Activated CD4-positive, alpha-beta T cell treated with anti-CD3 and anti-CD28 coated beads for 1 hour (primary cell): ENCODE results near the gene GHRHR.

Source experiments
- DNase-seq: peaks from one replicate; pipeline ENCODE4 v3.0.0-alpha.2; 2020

Gene GHRHR

DNA sequence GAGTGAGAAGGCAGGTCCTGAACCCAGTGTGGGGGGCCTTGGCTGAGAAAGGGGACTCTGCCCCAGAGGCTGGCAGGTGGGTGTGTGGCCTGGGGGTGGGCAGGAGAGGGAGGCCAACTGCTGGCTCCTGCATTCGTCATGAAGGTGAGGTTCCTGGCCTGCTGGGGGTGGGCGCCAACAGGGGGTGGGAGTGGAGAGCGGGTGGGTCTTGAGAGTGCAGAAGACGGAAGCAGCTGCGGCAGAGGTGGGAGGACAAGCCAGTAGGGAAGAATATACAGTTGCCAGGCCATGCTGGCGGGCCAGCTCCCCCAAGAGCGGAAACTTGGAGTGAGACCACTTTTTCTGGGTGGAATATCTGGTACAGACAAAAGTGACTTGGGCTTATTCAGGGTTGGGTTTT, 23.4 kb downstream of the GHRHR start:
- no peak for DNase-seq

GRCh38 chr7:30987936-30988335, 24.2 kb downstream of the GHRHR start:
- no peak for DNase-seq

- DNase-seq, result no peak
Observed at GRCh38 chr7:30988351-30989005, 24.7 kb downstream of the GHRHR start.

DNA sequence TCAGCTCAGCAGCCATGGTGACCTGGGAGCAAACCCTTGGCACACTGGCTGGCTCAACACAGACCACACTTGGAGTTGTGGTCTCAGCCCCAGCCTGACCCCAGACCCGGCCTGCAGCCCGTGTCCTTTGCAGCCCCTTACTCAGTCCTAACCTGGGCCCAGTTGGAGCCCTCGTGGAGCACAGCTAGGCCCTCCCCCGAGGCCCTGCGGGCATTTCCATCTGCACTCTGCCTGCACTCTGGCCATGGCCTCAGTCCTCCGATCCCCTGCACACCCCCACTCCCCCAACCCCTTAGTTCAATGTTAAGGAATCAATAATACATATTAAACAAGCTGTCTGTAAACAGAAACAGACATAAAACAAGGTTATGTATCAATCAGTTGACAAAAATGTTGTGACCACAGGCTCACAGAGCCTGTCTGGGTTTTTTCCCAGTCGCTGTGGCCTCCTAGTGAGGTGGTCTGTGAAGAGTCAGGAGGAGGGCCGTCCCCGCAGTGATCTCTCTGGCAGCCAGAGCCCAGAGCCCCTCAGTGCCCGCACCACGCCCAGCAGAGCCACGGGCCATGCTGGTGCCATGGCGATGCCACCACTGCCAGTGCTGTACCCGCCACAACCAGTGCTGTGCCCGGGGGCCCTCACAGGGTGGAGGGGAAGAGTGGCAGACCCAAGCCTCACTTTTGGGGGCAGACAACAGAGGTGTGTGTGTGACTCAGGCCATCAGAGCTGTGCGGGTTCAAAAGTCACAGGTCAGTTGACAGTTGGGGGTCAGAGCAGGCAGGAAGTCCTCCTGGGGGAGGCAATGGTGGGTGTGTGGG, 25.5 kb downstream of the GHRHR start:
- DNase-seq, result no peak

GRCh38 chr7:30989824-30990672, 26.3 kb downstream of the GHRHR start:
- no peak for DNase-seq

DNA sequence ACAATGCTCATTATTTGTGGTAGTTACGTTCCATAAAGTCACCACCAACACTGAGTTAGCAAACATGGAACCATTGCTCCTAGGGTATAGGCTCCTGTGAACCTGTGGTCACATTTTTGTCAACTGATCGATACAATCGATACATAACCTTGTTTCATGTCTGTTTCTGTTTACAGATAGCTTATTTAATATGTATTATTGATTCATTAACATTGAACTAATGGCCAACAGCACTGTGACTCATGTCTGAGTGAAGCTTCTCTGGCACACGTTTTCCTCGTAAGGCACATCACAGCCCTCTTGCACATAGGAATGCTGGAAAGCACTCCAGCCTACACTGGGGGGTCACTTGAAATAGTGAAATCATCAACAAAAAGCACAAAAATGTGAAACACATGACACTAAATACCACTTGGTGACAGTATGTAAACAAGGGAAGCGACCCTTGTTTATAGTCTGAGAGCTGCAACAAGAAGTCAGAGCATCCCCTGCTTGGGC, 27.0 kb downstream of the GHRHR start:
- DNase-seq, result no peak

DNA sequence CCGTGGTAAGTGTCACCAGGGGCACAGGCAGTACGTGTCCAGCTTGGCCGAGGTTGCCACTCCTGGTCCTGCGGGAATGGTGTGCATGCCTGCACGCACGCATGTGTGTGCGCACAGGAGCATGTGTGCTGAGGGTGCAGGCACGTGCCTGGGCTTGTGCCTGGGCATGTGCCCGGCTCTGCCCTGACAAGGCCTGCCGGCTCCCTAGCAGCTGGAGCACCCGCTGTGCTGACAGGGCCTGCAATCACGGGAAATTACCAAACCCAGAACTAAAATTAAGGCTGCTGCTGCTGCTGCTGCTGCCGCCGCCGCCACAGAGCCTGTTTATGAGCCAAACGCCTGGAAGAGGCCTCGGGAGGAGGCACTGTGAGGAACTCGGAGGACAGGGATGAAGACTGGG, 28.7 kb downstream of the GHRHR start:
- DNase-seq, result no peak

- DNase-seq, result no peak
Observed at GRCh38 chr7:30994206-30995100, 30.7 kb downstream of the GHRHR start.

DNA sequence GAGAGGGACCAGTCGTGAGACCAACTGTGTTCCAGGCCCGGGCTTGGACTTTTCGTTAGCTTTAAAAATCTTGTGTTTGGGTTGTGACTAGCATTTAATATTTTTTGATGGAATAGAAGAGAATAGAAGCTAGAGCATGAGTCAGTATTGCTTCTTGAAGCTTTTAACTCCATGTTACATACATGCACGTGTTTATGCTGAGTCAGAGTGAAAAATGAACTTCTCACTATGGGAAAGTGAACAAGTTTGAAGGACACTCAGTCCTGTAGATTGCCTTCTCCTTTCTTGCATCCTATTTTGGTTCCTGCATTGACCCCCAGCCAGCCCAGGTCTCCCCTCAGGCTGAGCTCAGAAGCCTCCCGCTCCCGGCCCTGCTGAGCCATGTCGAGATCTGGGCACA, 31.8 kb downstream of the GHRHR start:
- no peak for DNase-seq

DNA sequence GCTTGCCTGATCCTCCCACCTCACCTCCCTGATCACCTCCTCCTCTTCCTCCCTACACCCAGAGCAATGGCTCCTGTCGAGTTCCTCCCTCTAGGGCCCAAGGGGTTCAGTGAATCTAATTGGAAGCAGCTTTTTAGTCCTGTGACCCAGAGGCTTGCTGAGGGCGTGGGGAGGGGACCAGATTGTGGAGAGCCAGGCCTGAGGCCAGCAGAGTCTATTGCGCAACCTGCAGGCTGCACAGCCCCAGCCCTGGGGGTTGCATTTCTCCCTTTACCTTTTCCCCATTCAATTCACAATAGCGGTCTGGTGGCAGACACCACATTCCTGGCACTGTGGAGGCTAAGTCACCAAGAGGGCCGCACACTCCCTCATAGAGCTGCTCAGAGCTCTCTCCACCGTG, 32.5 kb downstream of the GHRHR start:
- no peak for DNase-seq

DNA sequence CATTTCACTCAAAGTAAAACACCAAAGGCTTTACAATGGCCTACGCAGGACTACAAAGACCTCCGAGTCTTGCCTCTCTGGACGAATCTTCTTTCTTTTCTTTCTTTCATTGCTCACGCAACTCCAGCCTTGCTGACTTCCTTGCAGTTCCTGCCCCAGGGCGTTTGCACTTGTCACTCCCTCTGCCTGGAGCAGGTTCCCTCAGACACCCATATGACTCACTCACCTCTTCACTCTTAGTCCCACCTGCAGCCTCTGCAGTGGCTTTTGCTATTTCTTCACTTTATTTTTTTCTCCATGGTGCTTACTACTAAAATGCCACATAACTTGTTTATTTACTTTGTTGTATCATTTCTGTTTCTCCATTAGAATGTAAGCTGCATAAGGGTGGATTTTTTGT, 33.1 kb downstream of the GHRHR start:
- no peak for DNase-seq

GRCh38 chr7:30997316-30997715, 33.6 kb downstream of the GHRHR start:
- no peak for DNase-seq

GRCh38 chr7:30998180-30998579, 34.4 kb downstream of the GHRHR start:
- no peak for DNase-seq

GRCh38 chr7:31000161-31000693, 36.5 kb downstream of the GHRHR start:
- DNase-seq, result no peak

GRCh38 chr7:31000779-31001178, 37.0 kb downstream of the GHRHR start:
- DNase-seq, result no peak

DNA sequence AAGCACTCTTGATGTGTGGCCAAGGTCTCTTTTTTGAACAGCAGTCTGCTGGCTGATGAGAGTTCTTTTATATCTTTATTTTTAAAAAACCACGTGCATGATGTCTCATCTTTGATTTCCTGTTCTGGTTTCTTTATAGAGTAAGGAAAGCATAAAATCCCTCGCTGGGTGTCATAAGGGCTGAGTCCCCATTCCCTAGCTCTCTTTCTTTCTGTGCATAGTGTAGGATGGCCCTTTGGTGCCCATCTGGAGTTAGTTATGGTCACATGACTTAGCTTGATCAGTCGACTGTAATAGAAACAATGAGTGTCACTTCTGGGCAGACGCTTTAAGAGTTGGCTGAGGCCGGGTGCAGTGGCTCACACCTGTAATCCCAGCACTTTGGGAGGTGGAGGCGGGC, 38.5 kb downstream of the GHRHR start:
- DNase-seq, result no peak

DNA sequence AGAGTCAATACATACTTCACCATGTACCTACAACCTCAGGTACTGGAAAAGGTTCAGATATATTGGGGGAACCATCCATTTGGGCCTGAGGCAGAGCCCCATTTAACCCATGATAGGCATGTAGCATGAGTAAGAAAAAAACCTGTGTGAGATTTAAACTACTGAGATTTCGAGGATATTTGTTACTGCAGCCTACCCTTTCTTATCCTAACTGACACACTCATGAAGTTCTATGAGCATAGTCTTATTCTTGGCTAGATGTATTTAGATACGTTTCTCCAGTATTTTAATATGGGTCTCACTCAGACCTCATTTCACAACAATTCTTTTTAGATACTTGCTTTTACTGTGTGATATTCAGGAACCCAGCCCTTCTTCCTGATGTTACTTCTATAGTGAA, 39.3 kb downstream of the GHRHR start:
- no peak for DNase-seq

DNA sequence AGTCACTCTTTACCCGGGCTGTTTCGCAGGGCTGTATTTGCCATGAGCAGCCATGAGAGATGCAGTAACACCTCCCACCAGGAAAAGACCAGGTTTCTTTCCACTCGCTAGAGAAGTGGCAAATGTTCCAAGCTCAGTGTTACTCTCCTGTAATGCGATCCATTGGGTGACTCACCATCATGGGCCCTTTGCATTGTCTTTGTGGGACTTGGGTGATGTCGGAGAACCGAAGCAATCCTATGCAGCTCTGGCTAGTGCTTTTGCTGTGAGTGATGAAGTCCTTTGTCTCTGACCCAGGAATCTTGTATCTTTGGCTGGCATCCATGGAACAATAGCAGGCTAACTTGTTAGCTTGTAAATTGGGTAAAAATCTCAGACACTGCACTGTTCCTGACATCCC, 40.0 kb downstream of the GHRHR start:
- no peak for DNase-seq

DNA sequence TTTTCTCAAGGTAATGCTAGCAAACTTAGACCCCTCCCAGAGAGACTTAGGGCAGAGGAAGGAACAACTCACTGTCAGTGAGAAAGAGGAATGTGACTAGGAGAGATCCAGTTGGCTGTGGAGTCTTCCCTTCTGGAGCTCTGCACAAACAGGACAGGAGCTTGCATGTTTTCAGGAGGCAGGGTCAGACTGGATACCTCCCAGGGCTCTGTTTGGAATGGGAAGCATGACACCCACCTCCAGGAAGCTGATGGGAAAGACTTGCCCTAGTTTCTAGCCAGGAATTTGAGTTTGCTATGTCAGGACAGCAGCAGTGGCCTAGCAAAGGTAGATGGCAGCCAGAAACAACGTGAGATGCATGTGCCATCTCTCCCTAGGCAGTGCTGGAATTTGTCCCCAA, 40.6 kb downstream of the GHRHR start:
- no peak for DNase-seq

DNA sequence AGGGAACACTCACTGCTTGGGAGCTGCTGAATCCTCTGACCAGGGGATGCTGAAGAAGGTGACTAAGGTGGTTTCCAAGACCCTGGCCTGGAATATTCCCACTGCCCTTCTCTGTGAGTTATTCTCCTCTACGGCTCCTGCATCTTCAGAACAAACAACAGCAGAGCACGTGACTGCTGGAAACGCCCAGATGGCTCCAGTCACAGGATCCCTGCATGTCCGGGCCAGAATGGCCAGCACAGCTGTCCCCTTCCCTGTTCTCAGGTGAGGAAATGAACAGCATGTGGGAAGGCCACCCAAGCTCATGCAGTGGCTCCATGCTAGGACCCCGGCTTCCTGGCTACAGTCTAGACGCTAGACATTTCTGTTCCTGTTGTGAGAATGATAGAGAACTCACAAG, 43.1 kb downstream of the GHRHR start:
- DNase-seq, result no peak

DNA sequence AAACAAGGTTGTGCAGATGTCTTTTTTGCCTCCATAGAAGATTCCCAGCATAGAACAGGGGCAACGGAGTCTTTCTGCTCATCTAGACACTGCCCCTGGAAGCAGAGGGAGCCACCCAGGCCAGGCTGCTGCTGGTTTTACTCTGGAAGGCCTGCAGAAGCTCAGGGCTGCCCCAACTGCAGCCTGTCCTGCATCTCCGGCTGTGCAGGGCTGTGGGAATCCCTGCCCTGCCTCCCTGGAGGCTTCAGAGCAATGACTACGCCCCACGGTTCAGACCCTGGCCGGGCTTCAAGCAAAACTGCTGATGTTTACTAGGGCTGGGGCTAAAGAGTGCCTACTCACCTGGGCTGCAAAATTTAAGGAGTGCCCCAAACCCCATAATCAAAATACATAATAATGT, 43.9 kb downstream of the GHRHR start:
- DNase-seq, result no peak

DNA sequence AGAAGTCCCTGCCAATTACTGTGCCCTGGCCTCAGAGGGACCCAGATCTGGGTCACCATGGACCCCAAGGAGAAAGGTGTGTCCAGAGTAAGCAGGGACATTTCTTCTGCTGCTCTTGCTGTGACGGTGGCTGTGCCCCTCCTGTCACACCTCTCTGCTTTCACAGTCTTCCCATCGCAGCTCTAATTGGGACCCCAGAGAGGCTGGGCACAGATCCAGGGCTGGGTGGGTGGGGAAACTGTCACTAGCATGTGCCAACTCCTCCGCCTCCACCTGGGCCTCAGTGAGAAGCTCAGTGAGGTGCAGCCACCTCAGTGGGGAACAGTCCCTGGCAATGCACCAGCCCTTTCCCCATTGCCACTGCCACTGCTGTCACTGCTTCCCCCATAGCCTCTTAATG, 51.1 kb downstream of the GHRHR start:
- no peak for DNase-seq
